Measurements from ENCODE around the gene GRB2. TPM values are rescaled to one million over a fixed set of nuclear protein-coding genes. Genes with fewer than 3 reads are reported as not detected.
A peak's percentile ranks its signal among the peaks of the same experiment; 100 is the strongest.

The GRB2 gene
- total and polyA plus RNA-seq, 10 of the 15 experiments (the other 5 are each of a cell fraction or from before 2014, with no cell fraction given): 113 to 268 (median 158) TPM

DNA sequence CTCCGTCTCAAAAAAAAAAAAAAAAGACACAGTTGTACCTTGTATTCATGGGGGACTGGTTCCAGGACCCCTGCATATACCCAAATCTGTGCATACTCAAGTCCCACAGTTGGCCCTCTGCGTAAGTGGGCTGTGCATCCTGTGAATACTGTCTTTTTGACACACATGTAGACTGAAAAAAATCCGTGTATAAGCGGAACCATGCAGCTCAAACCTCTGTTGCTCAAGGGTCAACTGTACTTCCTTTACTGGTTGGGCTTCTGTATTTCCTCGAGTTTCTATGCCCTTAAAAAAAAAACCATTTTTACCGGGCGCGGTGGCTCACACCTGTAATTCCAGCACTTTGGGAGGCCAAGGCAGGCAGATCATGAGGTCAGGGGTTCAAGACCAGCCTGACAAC, 52.3 kb downstream of the GRB2 start (continued):
- TF ChIP-seq, protein P1, sequence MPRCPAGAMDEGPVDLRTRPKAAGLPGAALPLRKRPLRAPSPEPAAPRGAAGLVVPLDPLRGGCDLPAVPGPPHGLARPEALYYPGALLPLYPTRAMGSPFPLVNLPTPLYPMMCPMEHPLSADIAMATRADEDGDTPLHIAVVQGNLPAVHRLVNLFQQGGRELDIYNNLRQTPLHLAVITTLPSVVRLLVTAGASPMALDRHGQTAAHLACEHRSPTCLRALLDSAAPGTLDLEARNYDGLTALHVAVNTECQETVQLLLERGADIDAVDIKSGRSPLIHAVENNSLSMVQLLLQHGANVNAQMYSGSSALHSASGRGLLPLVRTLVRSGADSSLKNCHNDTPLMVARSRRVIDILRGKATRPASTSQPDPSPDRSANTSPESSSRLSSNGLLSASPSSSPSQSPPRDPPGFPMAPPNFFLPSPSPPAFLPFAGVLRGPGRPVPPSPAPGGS (IDR thresholded peaks at IDR 0.05; ENCODE audit: borderline replicate concordance, insufficient read depth, low read depth, low read length, poor library complexity, severe bottlenecking): no peak
- TF ChIP-seq EP300 (IDR thresholded peaks at IDR 0.05; ENCODE audit: borderline replicate concordance in 1 of 2, control insufficient read depth in 1 of 2, low read depth in 2 of 2, low read length in 2 of 2): no peak
- TF ChIP-seq SMARCA5 (IDR thresholded peaks at IDR 0.05): no peak
- TF ChIP-seq HDAC6 (IDR thresholded peaks at IDR 0.05; ENCODE audit: unreplicated experiment): no peak
- TF ChIP-seq, protein P2, sequence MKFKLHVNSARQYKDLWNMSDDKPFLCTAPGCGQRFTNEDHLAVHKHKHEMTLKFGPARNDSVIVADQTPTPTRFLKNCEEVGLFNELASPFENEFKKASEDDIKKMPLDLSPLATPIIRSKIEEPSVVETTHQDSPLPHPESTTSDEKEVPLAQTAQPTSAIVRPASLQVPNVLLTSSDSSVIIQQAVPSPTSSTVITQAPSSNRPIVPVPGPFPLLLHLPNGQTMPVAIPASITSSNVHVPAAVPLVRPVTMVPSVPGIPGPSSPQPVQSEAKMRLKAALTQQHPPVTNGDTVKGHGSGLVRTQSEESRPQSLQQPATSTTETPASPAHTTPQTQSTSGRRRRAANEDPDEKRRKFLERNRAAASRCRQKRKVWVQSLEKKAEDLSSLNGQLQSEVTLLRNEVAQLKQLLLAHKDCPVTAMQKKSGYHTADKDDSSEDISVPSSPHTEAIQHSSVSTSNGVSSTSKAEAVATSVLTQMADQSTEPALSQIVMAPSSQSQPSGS (IDR thresholded peaks at IDR 0.05; ENCODE audit: low read length): no peak
- TF ChIP-seq ZNF622 (IDR thresholded peaks at IDR 0.05): no peak

DNA sequence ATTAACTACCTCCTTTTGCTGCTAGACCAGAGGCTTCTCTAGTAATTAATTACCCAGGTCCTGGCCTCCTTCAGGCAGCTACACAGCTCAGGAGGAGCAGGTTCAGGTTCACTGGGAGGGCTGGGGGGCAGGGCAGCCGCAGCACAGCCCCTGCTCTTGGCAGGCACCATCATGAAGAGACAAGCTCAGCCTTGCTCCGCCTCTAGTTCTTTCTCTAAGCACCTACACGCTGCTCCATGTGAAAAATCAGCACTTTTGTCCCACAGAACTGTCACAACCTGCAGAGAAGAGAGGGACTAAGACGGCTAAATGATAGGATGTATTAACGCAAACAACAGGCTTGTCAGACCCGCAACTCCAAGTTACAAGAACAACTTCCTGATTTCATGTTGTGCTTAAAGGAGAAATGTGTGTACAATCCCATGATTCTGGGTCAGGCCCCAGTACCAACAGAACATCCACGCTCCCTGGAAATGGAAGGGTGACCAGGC, 53.4 kb downstream of the GRB2 start:
- H3K36me3 ChIP-seq (ENCODE audit: control insufficient read depth in 2 of 2, insufficient read depth in 2 of 2, low read length in 1 of 2): peaks cover 2 to 9% of the 10 kb centered on the region in 2 experiments
- FAIRE-seq (peak; percentile 78), DNase-seq (ENCODE audit: low read depth, low spot score) (no peak), ATAC-seq (peak; percentile 58)
- H3K9ac ChIP-seq (ENCODE audit: control insufficient read depth, insufficient read depth, low read length): no peak overlapping the region
- no peak overlapping the region for H3K27ac ChIP-seq (ENCODE audit: control insufficient read depth, insufficient read depth)
- H3K4me3 ChIP-seq: no peak overlapping the region; the same call in 1 of the 2 replicates
- H3K4me2 ChIP-seq (ENCODE audit: control insufficient read depth, insufficient read depth): no peak overlapping the region; the same call in 1 of the 2 replicates
- BruUV-seq (replicated peaks): no TSS peak
- peaks cover 3% of the 10 kb centered on the region; the same call in 2 of the 3 replicates for H3K9me3 ChIP-seq (replicated peaks; ENCODE audit: control insufficient read depth, insufficient read depth, low read length)
- CTCF ChIA-PET: interaction anchor here (0.6 to 1.7 kb wide), 7 partner anchors 9 to 416 kb away, joined by 3 to 7 read pairs (median 4); no protein-coding TSS in a partner anchor
- peaks cover 11% of the 10 kb centered on the region for H4K20me1 ChIP-seq (ENCODE audit: control insufficient read depth, insufficient read depth)
- in situ Hi-C loops (cut with MboI): no loop called here
- POLR2A ChIA-PET: interaction anchor here (0.6 to 1.4 kb wide), 7 partner anchors 12 to 82 kb away, joined by 3 to 6 read pairs (median 3); partner anchors contain the start of gene GRB2
- no peak overlapping the region for H2AFZ ChIP-seq (ENCODE audit: control insufficient read depth, low read depth, low read length)
- RAD21 ChIA-PET (ENCODE audit: unreplicated experiment): interaction anchor here (1.0 to 1.9 kb wide), 6 partner anchors 8 to 63 kb away, joined by 3 to 5 read pairs (median 4); partner anchors contain the start of gene SLC25A19
- H3K27me3 ChIP-seq (replicated peaks in 1 of 2; ENCODE audit: control insufficient read depth in 2 of 2, insufficient read depth in 2 of 2, low read length in 1 of 2): no peaks in the 10 kb centered on the region
- intact Hi-C loops (cut with micrococcal nuclease; ENCODE audit: unreplicated experiment): no loop called here
- SMC1A ChIA-PET (ENCODE audit: uncharacterized antibody, unreplicated experiment): interaction anchor here (0.7 to 10.6 kb wide), 6 partner anchors 13 to 56 kb away, joined by 3 to 125 read pairs (median 4); no protein-coding TSS in a partner anchor
- peaks cover 46% of the 10 kb centered on the region for H3K4me1 ChIP-seq (ENCODE audit: control insufficient read depth, insufficient read depth, low read length)
- peaks cover 88% of the 10 kb centered on the region for H3K79me2 ChIP-seq (ENCODE audit: control insufficient read depth, insufficient read depth, low read length)
- 20% methylated on average over 7 of the region's 7 CpGs for WGBS (ENCODE audit: insufficient coverage, insufficient replicate concordance, low lambda C conversion rate, missing lambda C conversion rate)
- TF ChIP-seq, protein P3, sequence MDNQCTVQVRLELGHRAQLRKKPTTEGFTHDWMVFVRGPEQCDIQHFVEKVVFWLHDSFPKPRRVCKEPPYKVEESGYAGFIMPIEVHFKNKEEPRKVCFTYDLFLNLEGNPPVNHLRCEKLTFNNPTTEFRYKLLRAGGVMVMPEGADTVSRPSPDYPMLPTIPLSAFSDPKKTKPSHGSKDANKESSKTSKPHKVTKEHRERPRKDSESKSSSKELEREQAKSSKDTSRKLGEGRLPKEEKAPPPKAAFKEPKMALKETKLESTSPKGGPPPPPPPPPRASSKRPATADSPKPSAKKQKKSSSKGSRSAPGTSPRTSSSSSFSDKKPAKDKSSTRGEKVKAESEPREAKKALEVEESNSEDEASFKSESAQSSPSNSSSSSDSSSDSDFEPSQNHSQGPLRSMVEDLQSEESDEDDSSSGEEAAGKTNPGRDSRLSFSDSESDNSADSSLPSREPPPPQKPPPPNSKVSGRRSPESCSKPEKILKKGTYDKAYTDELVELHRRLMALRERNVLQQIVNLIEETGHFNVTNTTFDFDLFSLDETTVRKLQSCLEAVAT (IDR thresholded peaks at IDR 0.05): no peak
- no peak for TF ChIP-seq YY1 (IDR thresholded peaks at IDR 0.05; ENCODE audit: low read depth, low read length)
- no peak for TF ChIP-seq CBFB (IDR thresholded peaks at IDR 0.05; ENCODE audit: low read depth)
- no peak for TF ChIP-seq RELA (IDR thresholded peaks at IDR 0.05; ENCODE audit: borderline replicate concordance, partially characterized antibody)
- no peak for TF ChIP-seq MTA3 (IDR thresholded peaks at IDR 0.05; ENCODE audit: borderline replicate concordance, low read length)
- TF ChIP-seq, protein P4, sequence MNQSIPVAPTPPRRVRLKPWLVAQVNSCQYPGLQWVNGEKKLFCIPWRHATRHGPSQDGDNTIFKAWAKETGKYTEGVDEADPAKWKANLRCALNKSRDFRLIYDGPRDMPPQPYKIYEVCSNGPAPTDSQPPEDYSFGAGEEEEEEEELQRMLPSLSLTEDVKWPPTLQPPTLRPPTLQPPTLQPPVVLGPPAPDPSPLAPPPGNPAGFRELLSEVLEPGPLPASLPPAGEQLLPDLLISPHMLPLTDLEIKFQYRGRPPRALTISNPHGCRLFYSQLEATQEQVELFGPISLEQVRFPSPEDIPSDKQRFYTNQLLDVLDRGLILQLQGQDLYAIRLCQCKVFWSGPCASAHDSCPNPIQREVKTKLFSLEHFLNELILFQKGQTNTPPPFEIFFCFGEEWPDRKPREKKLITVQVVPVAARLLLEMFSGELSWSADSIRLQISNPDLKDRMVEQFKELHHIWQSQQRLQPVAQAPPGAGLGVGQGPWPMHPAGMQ (IDR thresholded peaks at IDR 0.05; ENCODE audit: borderline replicate concordance): no peak
- TF ChIP-seq IRF4 (IDR thresholded peaks at IDR 0.05; ENCODE audit: low read depth, low read length): no peak
- no peak for TF ChIP-seq HDGF (IDR thresholded peaks at IDR 0.05)
- TF ChIP-seq, protein P1 (IDR thresholded peaks at IDR 0.05; ENCODE audit: borderline replicate concordance, insufficient read depth, low read depth, low read length, poor library complexity, severe bottlenecking): no peak
- TF ChIP-seq TARDBP (IDR thresholded peaks at IDR 0.05; ENCODE audit: borderline replicate concordance): no peak
- TF ChIP-seq POLR2A (IDR thresholded peaks at IDR 0.05; ENCODE audit: low read depth, low read length): no peak

All from GM12878 (cell line).